Measurements from ENCODE around the gene METTL1.

DNA sequence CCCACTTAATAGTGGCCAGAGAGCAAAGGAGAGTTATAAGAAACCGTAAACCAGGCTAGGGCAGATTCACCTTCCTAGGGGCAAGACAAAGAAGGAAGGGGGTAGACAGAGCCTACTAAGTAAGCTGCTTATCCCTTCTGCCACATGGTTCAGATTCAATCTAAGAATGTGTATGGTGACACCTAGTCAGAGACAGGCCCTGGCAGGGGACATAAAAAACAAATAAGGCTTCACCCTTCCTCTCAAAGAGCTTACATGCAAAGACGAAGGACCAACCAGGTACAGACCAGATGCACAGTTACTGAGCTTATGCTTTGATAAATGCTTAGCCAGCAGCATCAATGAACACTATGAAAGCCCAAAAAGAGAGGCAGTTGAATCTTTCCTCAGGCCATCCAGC is 9.4 kb downstream of the METTL1 start:
- TF ChIP-seq POLR2A (IDR thresholded peaks at IDR 0.05; ENCODE audit: low read depth, low read length) (no peak), POLR2AphosphoS5 (IDR thresholded peaks at IDR 0.05; ENCODE audit: low read depth, low read length) (no peak), TAF1 (IDR thresholded peaks at IDR 0.05; ENCODE audit: low read depth, low read length) (no peak), SPI1 (IDR thresholded peaks at IDR 0.05; ENCODE audit: low read depth, low read length) (no peak), PAX5 (IDR thresholded peaks at IDR 0.05; ENCODE audit: insufficient read depth, low read length, severe bottlenecking) (no peak), POU2F2 (IDR thresholded peaks at IDR 0.05; ENCODE audit: low read depth, low read length) (no peak)
